Measurements from ENCODE around the gene PPHLN1.

The PPHLN1 gene, protein sequence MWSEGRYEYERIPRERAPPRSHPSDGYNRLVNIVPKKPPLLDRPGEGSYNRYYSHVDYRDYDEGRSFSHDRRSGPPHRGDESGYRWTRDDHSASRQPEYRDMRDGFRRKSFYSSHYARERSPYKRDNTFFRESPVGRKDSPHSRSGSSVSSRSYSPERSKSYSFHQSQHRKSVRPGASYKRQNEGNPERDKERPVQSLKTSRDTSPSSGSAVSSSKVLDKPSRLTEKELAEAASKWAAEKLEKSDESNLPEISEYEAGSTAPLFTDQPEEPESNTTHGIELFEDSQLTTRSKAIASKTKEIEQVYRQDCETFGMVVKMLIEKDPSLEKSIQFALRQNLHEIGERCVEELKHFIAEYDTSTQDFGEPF

DNA sequence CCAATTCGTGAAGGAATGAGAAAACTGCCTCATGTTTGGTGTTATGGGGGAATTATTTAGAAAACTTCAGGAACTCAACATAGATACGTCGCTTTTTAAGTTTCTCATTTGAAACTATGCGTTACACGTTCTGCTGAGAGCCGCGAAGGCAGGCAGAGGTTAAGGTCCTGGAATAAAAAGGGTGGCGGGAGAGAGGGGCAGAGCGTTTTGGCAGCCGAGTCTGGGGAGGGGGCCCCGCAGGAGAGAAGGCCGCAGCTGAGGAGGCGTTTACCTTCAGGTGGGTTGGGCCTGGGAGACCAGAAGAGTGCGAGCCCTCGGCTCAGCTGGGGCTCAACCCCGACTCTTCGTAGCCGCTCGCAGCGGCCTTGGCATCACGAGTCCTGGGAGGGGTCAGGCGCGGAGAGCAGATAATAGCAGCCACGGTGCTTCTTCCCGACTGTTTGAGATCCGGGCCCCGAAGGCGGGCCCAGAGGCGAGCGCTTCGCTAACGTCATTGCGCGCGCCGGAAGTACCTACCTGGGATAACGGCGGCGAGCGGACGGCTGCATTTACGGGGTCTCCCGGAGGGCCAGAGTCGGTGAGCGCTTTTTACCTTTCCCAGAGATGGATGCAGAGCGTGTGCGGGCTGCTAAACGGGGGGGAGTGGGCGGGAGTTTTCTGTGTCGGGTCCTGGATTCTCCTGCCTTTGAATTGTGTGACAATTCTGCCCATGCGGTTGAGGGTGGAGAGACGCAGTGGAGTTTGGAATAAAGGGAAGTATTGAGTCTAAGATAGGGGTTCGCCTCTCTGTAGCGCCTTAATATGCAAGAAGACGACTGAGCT lies at the start of gene PPHLN1, which contains the start of gene ZCRB1:
Gene PPHLN1, plus strand, starts transcription at position 515 of the 822 bp plus-strand sequence. CDS start 9,736 bp downstream, outside the sequence.
Gene ZCRB1, minus strand, starts transcription at position 442 of the 822 bp plus-strand sequence. CDS start 1,992 bp downstream, outside the sequence.
- Histone ChIP-seq H3K27me3 (ENCODE audit: control insufficient read depth in 1 of 2, insufficient read depth in 2 of 2, low read length in 2 of 2) (no peaks in the 10 kb centered on the region), H3K9ac (ENCODE audit: low read depth in 1 of 2, low read length in 2 of 2) (peak within 1 kb of the TSS; percentile 73 to 74), H3K27ac (ENCODE audit: low read depth, low read length) (peak within 1 kb of the TSS; percentile 61), H3K4me1 (ENCODE audit: control insufficient read depth in 1 of 2, insufficient read depth in 2 of 2, low read length in 2 of 2) (peaks cover 17 to 23% of the 10 kb centered on the region in 2 donors), H3K36me3 (ENCODE audit: control insufficient read depth in 1 of 2, insufficient read depth in 2 of 2, low read length in 2 of 2) (peaks cover 4% of the 10 kb centered on the region in 2 donors), H3K4me3 (ENCODE audit: low read depth in 1 of 2, low read length in 2 of 2) (peak within 1 kb of the TSS; percentile 85 to 95), H3K9me3 (ENCODE audit: control insufficient read depth in 1 of 2, low read length in 2 of 2) (no peaks in the 10 kb centered on the region)

- H3K4me1 ChIP-seq (ENCODE audit: control insufficient read depth in 1 of 2, insufficient read depth in 2 of 2, low read length in 2 of 2): peaks cover 5 to 7% of the 10 kb centered on the region in 2 donors
- H3K36me3 ChIP-seq (ENCODE audit: control insufficient read depth in 1 of 2, insufficient read depth in 2 of 2, low read length in 2 of 2): no peaks in the 10 kb centered on the region
- H3K9ac ChIP-seq (ENCODE audit: low read depth in 1 of 2, low read length in 2 of 2): no peak overlapping the region
- H3K4me3 ChIP-seq (ENCODE audit: low read depth in 1 of 2, low read length in 2 of 2): no peak overlapping the region
- no peaks in the 10 kb centered on the region for H3K9me3 ChIP-seq (ENCODE audit: control insufficient read depth in 1 of 2, low read length in 2 of 2)
- no peaks in the 10 kb centered on the region for H3K27me3 ChIP-seq (ENCODE audit: control insufficient read depth in 1 of 2, insufficient read depth in 2 of 2, low read length in 2 of 2)
- H3K27ac ChIP-seq (ENCODE audit: low read depth, low read length): no peak overlapping the region
Observed at GRCh38 chr12:42277396-42278127, 48.4 kb upstream of the PPHLN1 start.

- no peaks in the 10 kb centered on the region for H3K27me3 ChIP-seq (ENCODE audit: control insufficient read depth in 1 of 2, insufficient read depth in 2 of 2, low read length in 2 of 2)
- H3K4me3 ChIP-seq (ENCODE audit: low read depth in 1 of 2, low read length in 2 of 2): no peak overlapping the region
- H3K27ac ChIP-seq (ENCODE audit: low read depth, low read length): no peak overlapping the region
- no peak overlapping the region for H3K9ac ChIP-seq (ENCODE audit: low read depth in 1 of 2, low read length in 2 of 2)
- no peaks in the 10 kb centered on the region for H3K9me3 ChIP-seq (ENCODE audit: control insufficient read depth in 1 of 2, low read length in 2 of 2)
- no peaks in the 10 kb centered on the region for H3K36me3 ChIP-seq (ENCODE audit: control insufficient read depth in 1 of 2, insufficient read depth in 2 of 2, low read length in 2 of 2)
- peaks cover 5 to 7% of the 10 kb centered on the region in 2 donors for H3K4me1 ChIP-seq (ENCODE audit: control insufficient read depth in 1 of 2, insufficient read depth in 2 of 2, low read length in 2 of 2)
Observed at GRCh38 chr12:42278128-42278510, 47.8 kb upstream of the PPHLN1 start.

GRCh38 chr12:42281278-42281677 lies 44.7 kb upstream of the PPHLN1 start:
- no peak overlapping the region for H3K4me3 ChIP-seq (ENCODE audit: low read depth in 1 of 2, low read length in 2 of 2)
- peaks cover 5 to 7% of the 10 kb centered on the region in 2 donors for H3K4me1 ChIP-seq (ENCODE audit: control insufficient read depth in 1 of 2, insufficient read depth in 2 of 2, low read length in 2 of 2)
- H3K36me3 ChIP-seq (ENCODE audit: control insufficient read depth in 1 of 2, insufficient read depth in 2 of 2, low read length in 2 of 2): no peaks in the 10 kb centered on the region
- no peak overlapping the region for H3K27ac ChIP-seq (ENCODE audit: low read depth, low read length)
- H3K27me3 ChIP-seq (ENCODE audit: control insufficient read depth in 1 of 2, insufficient read depth in 2 of 2, low read length in 2 of 2): no peaks in the 10 kb centered on the region
- no peak overlapping the region for H3K9ac ChIP-seq (ENCODE audit: low read depth in 1 of 2, low read length in 2 of 2)
- no peaks in the 10 kb centered on the region for H3K9me3 ChIP-seq (ENCODE audit: control insufficient read depth in 1 of 2, low read length in 2 of 2)

DNA sequence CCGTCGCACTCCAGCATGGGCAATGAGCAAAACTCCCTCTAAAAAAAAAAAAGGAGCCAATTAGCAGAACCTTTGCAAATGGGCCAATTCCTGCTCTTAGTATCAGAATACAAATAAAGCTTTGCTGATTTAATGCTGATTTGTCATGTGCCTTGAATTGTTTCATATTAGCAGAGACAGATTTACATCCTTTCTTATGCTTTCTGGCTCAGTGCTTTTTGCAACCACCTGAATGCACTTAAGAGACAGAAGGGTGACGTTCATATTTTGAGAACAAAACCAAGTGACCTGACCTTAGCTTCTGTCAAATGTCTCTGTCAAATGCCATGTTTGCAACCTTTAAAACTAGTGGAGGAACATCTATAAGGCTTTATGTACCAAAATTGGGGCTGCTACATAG lies 44.1 kb upstream of the PPHLN1 start:
- Histone ChIP-seq H3K9me3 (ENCODE audit: control insufficient read depth in 1 of 2, low read length in 2 of 2) (no peaks in the 10 kb centered on the region), H3K9ac (ENCODE audit: low read depth in 1 of 2, low read length in 2 of 2) (no peak overlapping the region), H3K4me1 (ENCODE audit: control insufficient read depth in 1 of 2, insufficient read depth in 2 of 2, low read length in 2 of 2) (peaks cover 5 to 7% of the 10 kb centered on the region in 2 donors), H3K36me3 (ENCODE audit: control insufficient read depth in 1 of 2, insufficient read depth in 2 of 2, low read length in 2 of 2) (no peaks in the 10 kb centered on the region), H3K27me3 (ENCODE audit: control insufficient read depth in 1 of 2, insufficient read depth in 2 of 2, low read length in 2 of 2) (no peaks in the 10 kb centered on the region), H3K4me3 (ENCODE audit: low read depth in 1 of 2, low read length in 2 of 2) (no peak overlapping the region), H3K27ac (ENCODE audit: low read depth, low read length) (no peak overlapping the region)

DNA sequence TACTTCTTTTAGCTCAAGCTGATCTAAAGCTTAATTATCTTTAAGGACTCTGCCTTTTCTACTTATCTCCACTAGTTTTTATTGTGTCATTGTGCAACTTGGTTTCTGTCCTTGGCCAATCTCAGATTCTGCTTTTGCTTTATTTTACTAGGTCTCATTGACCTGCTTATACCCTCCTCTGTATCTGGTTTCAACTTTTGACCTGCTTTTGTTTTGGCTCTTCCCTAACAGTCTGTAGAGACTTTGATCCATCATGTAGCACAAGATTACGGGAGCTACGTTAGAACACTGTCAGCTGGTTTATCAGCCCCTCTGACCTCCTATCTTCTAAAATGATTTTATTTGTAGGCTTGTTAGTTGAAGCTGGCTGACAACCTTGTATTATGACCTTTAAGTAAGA lies 43.7 kb upstream of the PPHLN1 start:
- Histone ChIP-seq H3K9me3 (ENCODE audit: control insufficient read depth in 1 of 2, low read length in 2 of 2) (no peaks in the 10 kb centered on the region), H3K4me1 (ENCODE audit: control insufficient read depth in 1 of 2, insufficient read depth in 2 of 2, low read length in 2 of 2) (peaks cover 5 to 7% of the 10 kb centered on the region in 2 donors), H3K9ac (ENCODE audit: low read depth in 1 of 2, low read length in 2 of 2) (no peak overlapping the region), H3K27ac (ENCODE audit: low read depth, low read length) (no peak overlapping the region), H3K36me3 (ENCODE audit: control insufficient read depth in 1 of 2, insufficient read depth in 2 of 2, low read length in 2 of 2) (no peaks in the 10 kb centered on the region), H3K27me3 (ENCODE audit: control insufficient read depth in 1 of 2, insufficient read depth in 2 of 2, low read length in 2 of 2) (no peaks in the 10 kb centered on the region), H3K4me3 (ENCODE audit: low read depth in 1 of 2, low read length in 2 of 2) (no peak overlapping the region)

- Histone ChIP-seq H3K4me1 (ENCODE audit: control insufficient read depth in 1 of 2, insufficient read depth in 2 of 2, low read length in 2 of 2) (peaks cover 5 to 7% of the 10 kb centered on the region in 2 donors), H3K27ac (ENCODE audit: low read depth, low read length) (no peak overlapping the region), H3K9me3 (ENCODE audit: control insufficient read depth in 1 of 2, low read length in 2 of 2) (no peaks in the 10 kb centered on the region)
Observed at GRCh38 chr12:42283739-42284138, 42.2 kb upstream of the PPHLN1 start.

GRCh38 chr12:42284157-42284556 lies 41.8 kb upstream of the PPHLN1 start:
- no peaks in the 10 kb centered on the region for H3K36me3 ChIP-seq (ENCODE audit: control insufficient read depth in 1 of 2, insufficient read depth in 2 of 2, low read length in 2 of 2)
- no peak overlapping the region for H3K27ac ChIP-seq (ENCODE audit: low read depth, low read length)
- H3K4me1 ChIP-seq (ENCODE audit: control insufficient read depth in 1 of 2, insufficient read depth in 2 of 2, low read length in 2 of 2): peaks cover 5 to 7% of the 10 kb centered on the region in 2 donors
- no peaks in the 10 kb centered on the region for H3K27me3 ChIP-seq (ENCODE audit: control insufficient read depth in 1 of 2, insufficient read depth in 2 of 2, low read length in 2 of 2)
- no peaks in the 10 kb centered on the region for H3K9me3 ChIP-seq (ENCODE audit: control insufficient read depth in 1 of 2, low read length in 2 of 2)
- no peak overlapping the region for H3K9ac ChIP-seq (ENCODE audit: low read depth in 1 of 2, low read length in 2 of 2)
- no peak overlapping the region for H3K4me3 ChIP-seq (ENCODE audit: low read depth in 1 of 2, low read length in 2 of 2)

More at GRCh38 chr12:42283739-42284138, 42.2 kb upstream of the PPHLN1 start:
- no peaks in the 10 kb centered on the region for H3K36me3 ChIP-seq (ENCODE audit: control insufficient read depth in 1 of 2, insufficient read depth in 2 of 2, low read length in 2 of 2)
- H3K4me3 ChIP-seq (ENCODE audit: low read depth in 1 of 2, low read length in 2 of 2): no peak overlapping the region
- H3K27me3 ChIP-seq (ENCODE audit: control insufficient read depth in 1 of 2, insufficient read depth in 2 of 2, low read length in 2 of 2): no peaks in the 10 kb centered on the region
- no peak overlapping the region for H3K9ac ChIP-seq (ENCODE audit: low read depth in 1 of 2, low read length in 2 of 2)

DNA sequence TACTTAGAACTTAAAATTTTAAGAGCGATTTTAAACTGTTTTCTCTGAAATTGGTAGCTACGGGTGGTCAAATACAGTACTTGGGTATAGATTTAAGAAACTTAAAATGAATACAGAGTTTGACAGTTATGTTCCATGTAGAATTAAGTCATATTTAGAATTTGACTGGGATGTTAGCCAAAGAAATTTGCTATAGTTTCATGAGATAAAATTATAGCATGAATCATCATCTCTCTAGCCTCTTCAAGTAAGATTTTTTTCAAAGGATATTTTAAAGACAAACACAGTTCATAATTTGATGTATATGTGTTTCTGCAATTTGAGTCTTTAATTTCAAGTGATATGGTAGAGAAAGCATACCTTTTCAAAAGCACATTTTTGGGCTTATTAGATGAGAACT lies 41.1 kb upstream of the PPHLN1 start:
- Histone ChIP-seq H3K9me3 (ENCODE audit: control insufficient read depth in 1 of 2, low read length in 2 of 2) (no peaks in the 10 kb centered on the region), H3K36me3 (ENCODE audit: control insufficient read depth in 1 of 2, insufficient read depth in 2 of 2, low read length in 2 of 2) (no peaks in the 10 kb centered on the region), H3K4me1 (ENCODE audit: control insufficient read depth in 1 of 2, insufficient read depth in 2 of 2, low read length in 2 of 2) (peaks cover 5 to 7% of the 10 kb centered on the region in 2 donors), H3K27me3 (ENCODE audit: control insufficient read depth in 1 of 2, insufficient read depth in 2 of 2, low read length in 2 of 2) (no peaks in the 10 kb centered on the region), H3K27ac (ENCODE audit: low read depth, low read length) (no peak overlapping the region), H3K9ac (ENCODE audit: low read depth in 1 of 2, low read length in 2 of 2) (no peak overlapping the region), H3K4me3 (ENCODE audit: low read depth in 1 of 2, low read length in 2 of 2) (no peak overlapping the region)

All from duodenal mucosa (tissue), 2 donors.